ENCODE results near the gene P4HA2. TPM values are rescaled to one million over a fixed set of nuclear protein-coding genes. Genes with fewer than 3 reads are reported as not detected.

Gene P4HA2
- total and polyA plus RNA-seq, 10 donors, result 2.7 to 38.1 (median 12.9) TPM

- intact Hi-C loops (cut with DNase I; ENCODE audit: low total_unique reads), result no loop called here
- 96 to 100% (median 99%) methylated on average over 1 of the region's 1 CpG for WGBS, 5 donors
- H3K4me3 ChIP-seq, result no peak overlapping the region
- H3K9me3 ChIP-seq, result no peaks in the 10 kb centered on the region
- no peak overlapping the region for H3K27ac ChIP-seq
- TF ChIP-seq CTCF (IDR thresholded peaks at IDR 0.05 in 8 of 11, conservative IDR thresholded peaks at IDR 0.05 in 3 of 11) (no peak), POLR2AphosphoS5 (IDR thresholded peaks at IDR 0.05) (no peak), POLR2A (IDR thresholded peaks at IDR 0.05) (no peak)
- DNase-seq, result no peak
- H3K4me1 ChIP-seq, result peaks cover 0 to 8% (median 6%) of the 10 kb centered on the region in 6 donors
- H3K36me3 ChIP-seq, result no peaks in the 10 kb centered on the region
- H3K27me3 ChIP-seq (replicated peaks in 1 of 7), result no peaks in the 10 kb centered on the region
These were observed 43.1 kb downstream of the P4HA2 start for GRCh38 chr5:132184588-132184987.

GRCh38 chr5:132183723-132184122 is 43.9 kb downstream of the P4HA2 start:
- DNase-seq, result no peak
- TF ChIP-seq POLR2A (IDR thresholded peaks at IDR 0.05) (no peak), CTCF (IDR thresholded peaks at IDR 0.05 in 8 of 11, conservative IDR thresholded peaks at IDR 0.05 in 3 of 11) (no peak), POLR2AphosphoS5 (IDR thresholded peaks at IDR 0.05) (no peak)
- H3K36me3 ChIP-seq, result no peaks in the 10 kb centered on the region
- intact Hi-C loops (cut with DNase I; ENCODE audit: low total_unique reads), result no loop called here
- peaks cover 0 to 8% (median 6%) of the 10 kb centered on the region in 6 donors for H3K4me1 ChIP-seq
- no peaks in the 10 kb centered on the region for H3K9me3 ChIP-seq
- WGBS, 5 donors, result 75 to 88% (median 79%) methylated on average over 2 of the region's 2 CpGs
- no peak overlapping the region for H3K4me3 ChIP-seq
- no peaks in the 10 kb centered on the region for H3K27me3 ChIP-seq (replicated peaks in 1 of 7)
- H3K27ac ChIP-seq, result no peak overlapping the region

- Histone ChIP-seq H3K4me3 (no peak overlapping the region), H3K36me3 (no peaks in the 10 kb centered on the region), H3K27me3 (replicated peaks in 1 of 7) (no peaks in the 10 kb centered on the region), H3K9me3 (no peaks in the 10 kb centered on the region), H3K4me1 (peaks cover 0 to 8% (median 6%) of the 10 kb centered on the region in 6 donors), H3K27ac (no peak overlapping the region)
- TF ChIP-seq POLR2A (IDR thresholded peaks at IDR 0.05) (no peak), POLR2AphosphoS5 (IDR thresholded peaks at IDR 0.05) (no peak), CTCF (IDR thresholded peaks at IDR 0.05 in 8 of 11, conservative IDR thresholded peaks at IDR 0.05 in 3 of 11) (no peak)
- 77 to 84% (median 83%) methylated on average over 13 of the region's 13 CpGs for WGBS, 5 donors
- intact Hi-C loops (cut with DNase I; ENCODE audit: low total_unique reads), result no loop called here
- no peak for DNase-seq
These were observed 45.2 kb downstream of the P4HA2 start for GRCh38 chr5:132182359-132183040.

- Histone ChIP-seq H3K36me3 (no peaks in the 10 kb centered on the region), H3K4me1 (peaks cover 0 to 19% (median 14%) of the 10 kb centered on the region in 6 donors), H3K27me3 (replicated peaks in 1 of 7) (no peaks in the 10 kb centered on the region), H3K4me3 (no peak overlapping the region), H3K27ac (no peak overlapping the region), H3K9me3 (no peaks in the 10 kb centered on the region)
- 76 to 84% (median 79%) methylated on average over 12 to 20 of the region's 20 CpGs for WGBS, 5 donors
- no peak for DNase-seq
- no peak for TF ChIP-seq POLR2A (IDR thresholded peaks at IDR 0.05)
- TF ChIP-seq CTCF (IDR thresholded peaks at IDR 0.05 in 8 of 11, conservative IDR thresholded peaks at IDR 0.05 in 3 of 11), result no peak
- no peak for TF ChIP-seq POLR2AphosphoS5 (IDR thresholded peaks at IDR 0.05)
- intact Hi-C loops (cut with DNase I; ENCODE audit: low total_unique reads), result no loop called here
These were observed 46.5 kb downstream of the P4HA2 start for GRCh38 chr5:132181011-132181629.
